Mesendoderm (in vitro differentiated cells): Measurements from ENCODE around the gene YTHDF1.

Experiments
- DNase-seq: peaks from one replicate; pipeline ENCODE4 v3.0.0; 2013
- H2AK5ac ChIP-seq: 2 replicates; pipeline ENCODE4 v1.6.1; 2013; ENCODE audit warnings: low read length, inconsistent platforms
- H2BK120ac ChIP-seq: 2 replicates; pipeline ENCODE4 v1.6.1; 2013; ENCODE audit warnings: low read depth, mild to moderate bottlenecking, low read length, moderate library complexity, mixed read lengths
- H2BK15ac ChIP-seq: replicated peaks from 2 replicates; pipeline ENCODE4 v1.6.1; 2013; ENCODE audit warnings: low read depth, mild to moderate bottlenecking, moderate library complexity
- H2BK5ac ChIP-seq: 2 replicates; pipeline ENCODE4 v1.6.1; 2013; ENCODE audit warnings: low read length, inconsistent platforms
- H3K18ac ChIP-seq: 2 replicates; pipeline ENCODE4 v1.6.1; 2013; ENCODE audit warnings: mild to moderate bottlenecking, low read length, mixed read lengths
- H3K23ac ChIP-seq: one replicate; pipeline ENCODE4 v1.6.1; 2013; ENCODE audit warnings: low read length
- H3K27ac ChIP-seq: 2 replicates; pipeline ENCODE4 v1.5.1; 2013; ENCODE audit warnings: low read depth, mild to moderate bottlenecking, inconsistent platforms, low read length, moderate library complexity
- H3K27me3 ChIP-seq: 2 replicates; pipeline ENCODE4 v1.6.1; 2013; ENCODE audit warnings: low read length, control low read depth, mild to moderate bottlenecking, inconsistent platforms; ENCODE audit not compliant: insufficient read depth, poor library complexity
- H3K36me3 ChIP-seq: 2 replicates; pipeline ENCODE4 v1.6.1; 2013; ENCODE audit warnings: low read length, inconsistent platforms; ENCODE audit not compliant: control insufficient read depth, insufficient read depth
- H3K4ac ChIP-seq: one replicate; pipeline ENCODE4 v1.6.1; 2013; ENCODE audit warnings: low read depth, mild to moderate bottlenecking, low read length, moderate library complexity
- H3K4me1 ChIP-seq: 2 replicates; pipeline ENCODE4 v1.6.1; 2013; ENCODE audit warnings: low read depth, low read length, inconsistent platforms; ENCODE audit not compliant: control insufficient read depth
- H3K4me2 ChIP-seq: 2 replicates; pipeline ENCODE4 v1.6.1; 2013; ENCODE audit warnings: low read length
- H3K4me3 ChIP-seq: 2 replicates; pipeline ENCODE4 v1.5.1; 2013; ENCODE audit warnings: mild to moderate bottlenecking, low read length
- H3K56ac ChIP-seq: one replicate; pipeline ENCODE4 v1.6.1; 2013; ENCODE audit warnings: low read length
- H3K79me1 ChIP-seq: 2 replicates; pipeline ENCODE4 v1.6.1; 2013; ENCODE audit warnings: low read length, inconsistent platforms
- H3K79me2 ChIP-seq: 2 replicates; pipeline ENCODE4 v1.6.1; 2013; ENCODE audit warnings: mild to moderate bottlenecking, low read length; ENCODE audit not compliant: control insufficient read depth, insufficient read depth
- H3K9ac ChIP-seq: 2 replicates; pipeline ENCODE4 v1.6.1; 2013; ENCODE audit warnings: low read length, inconsistent platforms
- H4K5ac ChIP-seq: one replicate; pipeline ENCODE4 v1.6.1; 2013; ENCODE audit warnings: low read length
- H4K8ac ChIP-seq: one replicate; pipeline ENCODE4 v1.6.1; 2013; ENCODE audit warnings: low read depth, mild to moderate bottlenecking, control low read depth, low read length, moderate library complexity
- WGBS: extraction: QIAGEN DNeasy Blood & Tissue Kit; methylation state at CpG from one replicate; pipeline ENCODE4 v1.1.7; 2013; ENCODE audit warnings: low lambda C conversion rate, missing lambda C conversion rate; ENCODE audit not compliant: insufficient coverage; ENCODE audit errors: extremely low coverage; 5-methylcytosine and 5-hydroxymethylcytosine counted together

The YTHDF1 gene

GRCh38 chr20:63220696-63221399 is 4.9 kb upstream of the YTHDF1 start:
- H2BK120ac ChIP-seq, result no peak overlapping the region
- H3K79me1 ChIP-seq, result no peaks in the 10 kb centered on the region
- H3K18ac ChIP-seq, result no peak overlapping the region
- no peak overlapping the region for H4K8ac ChIP-seq
- H3K23ac ChIP-seq, result peak overlapping the region; percentile 45
- H3K4me2 ChIP-seq, result no peak overlapping the region
- H2BK15ac ChIP-seq, result no peak overlapping the region
- H3K36me3 ChIP-seq, result no peaks in the 10 kb centered on the region
- no peak overlapping the region for H3K56ac ChIP-seq
- no peaks in the 10 kb centered on the region for H3K79me2 ChIP-seq
- WGBS, result no CpG with 5 or more reads among the region's 9 CpGs
- H3K27me3 ChIP-seq, result no peaks in the 10 kb centered on the region
- H3K4ac ChIP-seq, result no peak overlapping the region
- no peak overlapping the region for H3K27ac ChIP-seq
- H3K9ac ChIP-seq, result no peak overlapping the region
- H3K4me1 ChIP-seq, result peaks cover 2% of the 10 kb centered on the region
- H2AK5ac ChIP-seq, result no peak overlapping the region
- H3K4me3 ChIP-seq, result no peak overlapping the region
- no peak overlapping the region for H4K5ac ChIP-seq
- H2BK5ac ChIP-seq, result no peak overlapping the region
- DNase-seq, result no peak

DNA sequence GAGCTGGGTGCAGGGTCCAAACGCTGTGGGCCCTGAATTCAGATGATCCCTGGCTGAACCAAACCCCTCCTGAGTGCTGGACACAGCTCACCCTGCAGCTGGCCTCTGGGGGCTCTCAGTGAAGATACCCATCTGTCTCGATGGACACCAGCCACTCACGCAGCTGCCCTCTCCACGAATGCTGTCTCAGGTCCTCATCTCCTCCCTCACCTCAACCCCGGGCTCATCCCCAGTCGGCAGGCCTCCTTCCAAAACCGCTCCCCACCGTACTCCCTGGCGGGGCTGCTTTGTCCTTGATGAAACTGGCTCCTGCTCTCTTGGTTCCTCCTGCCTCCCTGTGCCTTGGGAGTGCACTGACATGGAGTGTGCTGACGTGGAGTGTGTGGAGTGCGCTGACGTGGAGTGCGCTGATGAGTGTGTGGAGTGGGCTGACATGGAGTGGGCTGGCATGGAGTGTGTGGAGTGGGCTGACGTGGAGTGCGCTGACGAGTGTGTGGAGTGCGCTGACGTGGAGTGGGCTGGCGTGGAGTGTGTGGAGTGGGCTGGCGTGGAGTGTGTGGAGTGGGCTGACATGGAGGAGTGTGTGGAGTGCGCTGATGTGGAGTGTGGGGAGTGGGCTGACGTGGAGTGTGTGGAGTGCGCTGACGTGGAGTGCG is 4.1 kb upstream of the YTHDF1 start:
- Histone ChIP-seq H3K4me2 (no peak overlapping the region), H3K36me3 (no peaks in the 10 kb centered on the region), H3K23ac (peak overlapping the region; percentile 45), H3K4ac (no peak overlapping the region), H3K4me3 (no peak overlapping the region), H4K5ac (no peak overlapping the region), H3K9ac (no peak overlapping the region), H2BK120ac (no peak overlapping the region), H3K4me1 (peaks cover 2% of the 10 kb centered on the region), H3K79me1 (no peaks in the 10 kb centered on the region), H2BK15ac (no peak overlapping the region), H4K8ac (no peak overlapping the region), H2AK5ac (no peak overlapping the region), H2BK5ac (no peak overlapping the region), H3K27ac (no peak overlapping the region), H3K18ac (no peak overlapping the region), H3K27me3 (no peaks in the 10 kb centered on the region), H3K56ac (no peak overlapping the region), H3K79me2 (peaks cover 7% of the 10 kb centered on the region)
- no peak for DNase-seq
- WGBS, result no CpG with 5 or more reads among the region's 25 CpGs

DNA sequence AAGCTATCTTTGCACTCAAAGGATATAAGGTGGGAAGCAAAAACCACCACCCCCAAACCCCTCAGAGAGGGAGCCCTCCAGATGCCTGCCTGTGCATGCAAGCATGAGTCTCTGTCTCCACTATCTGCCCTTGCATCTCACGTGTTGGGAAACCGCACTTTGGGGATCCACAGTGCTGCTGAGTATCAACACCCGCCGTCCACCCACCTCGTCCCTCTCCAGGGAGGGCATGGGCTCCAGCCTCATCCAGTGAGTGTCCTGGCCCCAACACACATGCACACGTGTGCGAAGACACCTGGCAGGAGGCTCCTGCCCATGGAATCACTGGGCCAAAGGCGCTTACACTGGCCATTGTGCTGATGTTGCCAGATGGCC is 3.5 kb upstream of the YTHDF1 start:
- Histone ChIP-seq H3K79me1 (no peaks in the 10 kb centered on the region), H3K27ac (no peak overlapping the region), H4K5ac (no peak overlapping the region), H3K4me3 (no peak overlapping the region), H3K56ac (no peak overlapping the region), H4K8ac (no peak overlapping the region), H3K23ac (no peak overlapping the region), H3K79me2 (peaks cover 13% of the 10 kb centered on the region), H2BK120ac (no peak overlapping the region), H3K27me3 (no peaks in the 10 kb centered on the region), H2BK5ac (no peak overlapping the region), H3K4ac (no peak overlapping the region), H3K4me2 (no peak overlapping the region), H3K18ac (no peak overlapping the region), H3K36me3 (no peaks in the 10 kb centered on the region), H3K9ac (no peak overlapping the region), H3K4me1 (peaks cover 5% of the 10 kb centered on the region), H2AK5ac (no peak overlapping the region), H2BK15ac (no peak overlapping the region)
- WGBS, result no CpG with 5 or more reads among the region's 8 CpGs
- no peak for DNase-seq

- H2AK5ac ChIP-seq, result no peak overlapping the region
- WGBS, result no CpG with 5 or more reads among the region's 13 CpGs
- H3K4me2 ChIP-seq, result no peak overlapping the region
- no peaks in the 10 kb centered on the region for H3K36me3 ChIP-seq
- H3K27ac ChIP-seq, result no peak overlapping the region
- H3K9ac ChIP-seq, result no peak overlapping the region
- H2BK5ac ChIP-seq, result no peak overlapping the region
- peaks cover 18% of the 10 kb centered on the region for H3K79me2 ChIP-seq
- no peak overlapping the region for H4K5ac ChIP-seq
- H2BK120ac ChIP-seq, result no peak overlapping the region
- H3K4me3 ChIP-seq, result no peak overlapping the region
- no peak overlapping the region for H3K23ac ChIP-seq
- no peaks in the 10 kb centered on the region for H3K79me1 ChIP-seq
- H3K4ac ChIP-seq, result no peak overlapping the region
- no peak for DNase-seq
- peaks cover 5% of the 10 kb centered on the region for H3K4me1 ChIP-seq
- no peak overlapping the region for H3K18ac ChIP-seq
- H2BK15ac ChIP-seq, result no peak overlapping the region
- no peaks in the 10 kb centered on the region for H3K27me3 ChIP-seq
- H3K56ac ChIP-seq, result no peak overlapping the region
- H4K8ac ChIP-seq, result no peak overlapping the region
Observed at GRCh38 chr20:63218701-63219446, 2.9 kb upstream of the YTHDF1 start.

- Histone ChIP-seq H3K23ac (no peak overlapping the region), H3K4me3 (no peak overlapping the region), H3K4me1 (peaks cover 5% of the 10 kb centered on the region), H3K27me3 (no peaks in the 10 kb centered on the region), H3K18ac (no peak overlapping the region), H3K56ac (peak overlapping the region; percentile 42), H4K5ac (no peak overlapping the region), H3K4me2 (no peak overlapping the region), H2BK5ac (no peak overlapping the region), H4K8ac (no peak overlapping the region), H3K79me2 (peaks cover 26% of the 10 kb centered on the region), H2AK5ac (no peak overlapping the region), H3K4ac (no peak overlapping the region), H2BK15ac (no peak overlapping the region), H3K79me1 (peaks cover 6% of the 10 kb centered on the region), H3K9ac (no peak overlapping the region), H3K27ac (no peak overlapping the region), H3K36me3 (peaks cover 3% of the 10 kb centered on the region), H2BK120ac (no peak overlapping the region)
- WGBS, result no CpG with 5 or more reads among the region's 7 CpGs
- DNase-seq, result no peak
Observed at GRCh38 chr20:63217706-63218105, 1.8 kb upstream of the YTHDF1 start.
